WTC11 (cell line): ENCODE measurements around the gene GAR1. TPM values are rescaled to one million over a fixed set of nuclear protein-coding genes. Genes with fewer than 3 reads are reported as not detected.

Source experiments
- ATAC-seq: fragments of 200-7000 bp; cut with Tn5 transposase; 2 replicates; pipeline ENCODE4 v1.10.0; 2021; ENCODE audit warnings: mild to moderate bottlenecking, moderate library complexity
- CTCF ChIA-PET: fragments of 300-600 bp; sonication (Branson Sonifier 250); formaldehyde crosslinking; loops from one replicate; lab custom pipeline; 2021; ENCODE audit warnings: antibody characterized with exemption; lab: Charles Lee
- POLR2A ChIA-PET: fragments of 350-600 bp; sonication (Branson Sonifier 250); formaldehyde crosslinking; loops from one replicate; lab custom pipeline; 2021; ENCODE audit warnings: antibody characterized with exemption; lab: Charles Lee
- DNase-seq: peaks from one replicate; pipeline ENCODE4 v3.0.0; 2021; ENCODE audit warnings: low spot score
- H3K27ac Mint-ChIP-seq: 2 replicates; pipeline ENCODE4 v1.8.0; 2021; ENCODE audit warnings: mixed read lengths
- H3K27me3 Mint-ChIP-seq: 2 replicates; pipeline ENCODE4 v1.8.0; 2021; ENCODE audit warnings: low read depth, mild to moderate bottlenecking, moderate library complexity, mixed read lengths
- H3K36me3 Mint-ChIP-seq: 2 replicates; pipeline ENCODE4 v1.8.0; 2021; ENCODE audit warnings: mixed read lengths
- H3K4me1 Mint-ChIP-seq: 2 replicates; pipeline ENCODE4 v1.8.0; 2022; ENCODE audit warnings: mixed read lengths
- H3K4me3 Mint-ChIP-seq: 2 replicates; pipeline ENCODE4 v1.8.0; 2021; ENCODE audit warnings: mild to moderate bottlenecking, moderate library complexity, mixed read lengths
- H3K9me3 Mint-ChIP-seq: 2 replicates; pipeline ENCODE4 v1.8.0; 2021; ENCODE audit warnings: mixed read lengths
- ELF4 ChIP-seq: sonication (generic); formaldehyde crosslinking; IDR thresholded peaks from 2 replicates; pipeline ENCODE4 v1.8.1; 2022; ENCODE audit warnings: low read depth, mild to moderate bottlenecking, moderate library complexity, missing genetic modification reagents
- GTF2I ChIP-seq: fragments of 250-450 bp; sonication (Bioruptor Pico); conservative IDR thresholded peaks from 2 replicates; pipeline ENCODE4 v1.4.0; 2021; ENCODE audit warnings: mild to moderate bottlenecking
- JUN ChIP-seq: sonication (generic); formaldehyde crosslinking; IDR thresholded peaks from 2 replicates; pipeline ENCODE4 v1.8.0; 2023; ENCODE audit warnings: mild to moderate bottlenecking, missing genetic modification reagents
- NFE2L1 ChIP-seq: sonication (generic); formaldehyde crosslinking; IDR thresholded peaks from 2 replicates; pipeline ENCODE4 v1.8.1; 2023; ENCODE audit warnings: missing genetic modification reagents
- NR2C2 ChIP-seq: sonication (generic); formaldehyde crosslinking; IDR thresholded peaks from 2 replicates; pipeline ENCODE4 v1.8.0; 2022; ENCODE audit warnings: mild to moderate bottlenecking, missing genetic modification reagents
- SOX15 ChIP-seq: fragments of 250-450 bp; sonication (Bioruptor Pico); IDR thresholded peaks from 2 replicates; pipeline ENCODE4 v1.9.0; 2021; ENCODE audit warnings: mild to moderate bottlenecking
- ZNF121 ChIP-seq: sonication (generic); formaldehyde crosslinking; IDR thresholded peaks from 2 replicates; pipeline ENCODE4 v1.8.0; 2023; ENCODE audit warnings: missing genetic modification reagents
- ZNF219 ChIP-seq: sonication (generic); formaldehyde crosslinking; IDR thresholded peaks from 2 replicates; pipeline ENCODE4 v1.8.0; 2023; ENCODE audit warnings: missing genetic modification reagents, mild to moderate bottlenecking, borderline replicate concordance
- ZNF263 ChIP-seq: sonication (generic); formaldehyde crosslinking; IDR thresholded peaks from 2 replicates; pipeline ENCODE4 v1.8.1; 2022; ENCODE audit warnings: low read depth, mild to moderate bottlenecking, moderate library complexity, missing genetic modification reagents
- ZNF416 ChIP-seq: fragments of 250-450 bp; sonication (Bioruptor Pico); IDR thresholded peaks from 2 replicates; pipeline ENCODE4 v1.9.0; 2021; ENCODE audit warnings: mild to moderate bottlenecking, inconsistent platforms
- total RNA-seq: library from RNA; stranded (reverse); gene quantifications from 3 replicates; pipeline ENCODE4 v1.2.3, GENCODE V29; 2021
- TF ChIP-seq, protein P1 (sequence below): fragments of 250-450 bp; sonication (Bioruptor Pico); conservative IDR thresholded peaks from 2 replicates; pipeline ENCODE4 v1.9.0; 2021; ENCODE audit warnings: mild to moderate bottlenecking
- TF ChIP-seq, protein P2 (sequence below): sonication (generic); formaldehyde crosslinking; conservative IDR thresholded peaks from 2 replicates; pipeline ENCODE4 v1.8.1; 2022; ENCODE audit warnings: mild to moderate bottlenecking, missing genetic modification reagents
- TF ChIP-seq, protein P3 (sequence below): sonication (generic); formaldehyde crosslinking; IDR thresholded peaks from 2 replicates; pipeline ENCODE4 v1.8.1; 2022; ENCODE audit warnings: mild to moderate bottlenecking, moderate library complexity, missing genetic modification reagents
- TF ChIP-seq, protein P4 (sequence below): fragments of 250-450 bp; sonication (Bioruptor Pico); IDR thresholded peaks from 2 replicates; pipeline ENCODE4 v2.1.2; 2022; ENCODE audit warnings: mild to moderate bottlenecking, moderate library complexity
- TF ChIP-seq, protein P5 (sequence below): sonication (generic); formaldehyde crosslinking; IDR thresholded peaks from 2 replicates; pipeline ENCODE4 v1.8.0; 2023; ENCODE audit warnings: missing genetic modification reagents, mild to moderate bottlenecking, borderline replicate concordance
- TF ChIP-seq, protein P6 (sequence below): sonication (generic); formaldehyde crosslinking; IDR thresholded peaks from 2 replicates; pipeline ENCODE4 v1.8.1; 2023; ENCODE audit warnings: mild to moderate bottlenecking, missing genetic modification reagents, moderate library complexity

GAR1 gene
- total RNA-seq, 1 experiment from 2014 or later = 32.3 TPM

DNA sequence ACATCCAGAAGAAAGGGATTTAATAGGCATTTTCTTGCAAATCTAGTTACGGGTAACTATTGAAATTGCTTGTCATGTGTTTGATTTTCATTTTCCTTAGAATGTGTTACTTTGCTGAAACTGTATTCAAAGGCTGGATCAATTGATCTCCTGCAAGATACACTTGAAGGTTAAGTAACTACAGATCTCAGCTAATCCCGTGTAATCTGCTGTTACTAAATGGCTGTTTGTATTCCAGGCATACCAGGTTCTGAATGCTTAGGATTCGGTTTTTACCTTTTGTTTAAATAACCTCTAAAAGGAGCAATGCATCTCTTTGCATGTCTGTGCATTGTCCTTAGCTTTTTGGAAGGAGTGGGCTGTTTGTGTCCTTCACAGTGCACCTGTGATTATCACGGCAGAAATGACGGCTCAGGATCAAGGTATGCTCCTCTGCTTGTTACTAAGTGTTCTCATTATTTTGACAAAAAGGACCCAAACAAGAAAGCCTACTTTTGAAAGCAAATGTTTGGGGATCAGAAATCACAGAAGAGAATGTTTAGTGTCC, 32.4 kb downstream of the GAR1 start, which contains the start of gene LRIT3:
Gene LRIT3, plus strand, starts transcription at position 212 of the 547 bp plus-strand sequence. Its CDS starts 95 bp downstream, at position 307.
- H3K36me3 Mint-ChIP-seq = no peaks in the 10 kb centered on the region
- no peak within 1 kb of the TSS for H3K27ac Mint-ChIP-seq
- no peaks in the 10 kb centered on the region for H3K9me3 Mint-ChIP-seq
- H3K4me3 Mint-ChIP-seq = no peak within 1 kb of the TSS
- H3K4me1 Mint-ChIP-seq = peaks cover 3% of the 10 kb centered on the region; the same call in 1 of the 2 replicates
- TF ChIP-seq NR2C2 (CRISPR knock-in tag) (no peak), ZNF263 (CRISPR knock-in tag) (no peak), ZNF219 (CRISPR knock-in tag) (no peak), ZNF416 (CRISPR knock-in tag) (no peak), JUN (no peak), ELF4 (CRISPR knock-in tag) (no peak), NFE2L1 (CRISPR knock-in tag) (no peak), ZNF121 (CRISPR knock-in tag) (no peak), GTF2I (CRISPR knock-in tag) (no peak), SOX15 (CRISPR knock-in tag) (no peak)
- TF ChIP-seq, protein P1, sequence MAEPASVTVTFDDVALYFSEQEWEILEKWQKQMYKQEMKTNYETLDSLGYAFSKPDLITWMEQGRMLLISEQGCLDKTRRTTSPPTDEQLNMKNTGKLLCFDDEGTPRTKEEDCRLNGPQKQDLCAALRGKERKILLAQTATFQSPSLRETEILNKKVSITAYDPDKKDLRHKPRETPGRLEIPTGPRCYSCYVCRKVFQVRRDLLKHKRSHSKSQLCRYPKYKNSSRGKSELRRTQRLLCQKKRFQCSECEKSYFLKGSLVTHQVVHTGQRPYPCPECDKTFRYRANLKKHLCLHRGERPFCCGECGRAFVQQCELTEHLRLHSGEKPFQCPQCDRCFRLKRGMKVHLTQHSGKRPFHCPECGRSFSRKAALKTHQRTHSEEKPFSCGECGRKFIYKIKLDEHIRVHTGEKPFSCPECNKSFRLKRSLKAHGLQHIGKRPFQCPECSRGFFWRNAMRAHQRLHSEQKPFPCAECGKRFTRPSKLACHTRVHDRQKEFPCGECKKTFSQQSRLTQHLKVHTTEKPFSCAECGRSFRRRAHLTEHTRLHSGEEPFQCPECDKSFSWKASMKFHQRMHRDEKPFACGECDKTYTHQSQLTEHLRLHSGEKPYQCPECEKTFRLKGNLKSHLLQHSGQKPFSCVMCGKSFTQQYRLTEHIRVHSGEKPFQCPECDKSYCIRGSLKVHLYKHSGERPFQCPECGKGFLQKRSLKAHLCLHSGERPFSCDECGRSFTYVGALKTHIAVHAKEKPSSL (CRISPR knock-in tag) = no peak
- TF ChIP-seq, protein P2, sequence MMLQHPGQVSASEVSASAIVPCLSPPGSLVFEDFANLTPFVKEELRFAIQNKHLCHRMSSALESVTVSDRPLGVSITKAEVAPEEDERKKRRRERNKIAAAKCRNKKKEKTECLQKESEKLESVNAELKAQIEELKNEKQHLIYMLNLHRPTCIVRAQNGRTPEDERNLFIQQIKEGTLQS (CRISPR knock-in tag) = no peak
- TF ChIP-seq, protein P3, sequence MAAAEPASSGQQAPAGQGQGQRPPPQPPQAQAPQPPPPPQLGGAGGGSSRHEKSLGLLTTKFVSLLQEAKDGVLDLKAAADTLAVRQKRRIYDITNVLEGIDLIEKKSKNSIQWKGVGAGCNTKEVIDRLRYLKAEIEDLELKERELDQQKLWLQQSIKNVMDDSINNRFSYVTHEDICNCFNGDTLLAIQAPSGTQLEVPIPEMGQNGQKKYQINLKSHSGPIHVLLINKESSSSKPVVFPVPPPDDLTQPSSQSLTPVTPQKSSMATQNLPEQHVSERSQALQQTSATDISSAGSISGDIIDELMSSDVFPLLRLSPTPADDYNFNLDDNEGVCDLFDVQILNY (CRISPR knock-in tag) = no peak
- TF ChIP-seq, protein P4, sequence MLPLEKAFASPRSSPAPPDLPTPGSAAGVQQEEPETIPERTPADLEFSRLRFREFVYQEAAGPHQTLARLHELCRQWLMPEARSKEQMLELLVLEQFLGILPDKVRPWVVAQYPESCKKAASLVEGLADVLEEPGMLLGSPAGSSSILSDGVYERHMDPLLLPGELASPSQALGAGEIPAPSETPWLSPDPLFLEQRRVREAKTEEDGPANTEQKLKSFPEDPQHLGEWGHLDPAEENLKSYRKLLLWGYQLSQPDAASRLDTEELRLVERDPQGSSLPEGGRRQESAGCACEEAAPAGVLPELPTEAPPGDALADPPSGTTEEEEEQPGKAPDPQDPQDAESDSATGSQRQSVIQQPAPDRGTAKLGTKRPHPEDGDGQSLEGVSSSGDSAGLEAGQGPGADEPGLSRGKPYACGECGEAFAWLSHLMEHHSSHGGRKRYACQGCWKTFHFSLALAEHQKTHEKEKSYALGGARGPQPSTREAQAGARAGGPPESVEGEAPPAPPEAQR (CRISPR knock-in tag) = no peak
- TF ChIP-seq, protein P5, sequence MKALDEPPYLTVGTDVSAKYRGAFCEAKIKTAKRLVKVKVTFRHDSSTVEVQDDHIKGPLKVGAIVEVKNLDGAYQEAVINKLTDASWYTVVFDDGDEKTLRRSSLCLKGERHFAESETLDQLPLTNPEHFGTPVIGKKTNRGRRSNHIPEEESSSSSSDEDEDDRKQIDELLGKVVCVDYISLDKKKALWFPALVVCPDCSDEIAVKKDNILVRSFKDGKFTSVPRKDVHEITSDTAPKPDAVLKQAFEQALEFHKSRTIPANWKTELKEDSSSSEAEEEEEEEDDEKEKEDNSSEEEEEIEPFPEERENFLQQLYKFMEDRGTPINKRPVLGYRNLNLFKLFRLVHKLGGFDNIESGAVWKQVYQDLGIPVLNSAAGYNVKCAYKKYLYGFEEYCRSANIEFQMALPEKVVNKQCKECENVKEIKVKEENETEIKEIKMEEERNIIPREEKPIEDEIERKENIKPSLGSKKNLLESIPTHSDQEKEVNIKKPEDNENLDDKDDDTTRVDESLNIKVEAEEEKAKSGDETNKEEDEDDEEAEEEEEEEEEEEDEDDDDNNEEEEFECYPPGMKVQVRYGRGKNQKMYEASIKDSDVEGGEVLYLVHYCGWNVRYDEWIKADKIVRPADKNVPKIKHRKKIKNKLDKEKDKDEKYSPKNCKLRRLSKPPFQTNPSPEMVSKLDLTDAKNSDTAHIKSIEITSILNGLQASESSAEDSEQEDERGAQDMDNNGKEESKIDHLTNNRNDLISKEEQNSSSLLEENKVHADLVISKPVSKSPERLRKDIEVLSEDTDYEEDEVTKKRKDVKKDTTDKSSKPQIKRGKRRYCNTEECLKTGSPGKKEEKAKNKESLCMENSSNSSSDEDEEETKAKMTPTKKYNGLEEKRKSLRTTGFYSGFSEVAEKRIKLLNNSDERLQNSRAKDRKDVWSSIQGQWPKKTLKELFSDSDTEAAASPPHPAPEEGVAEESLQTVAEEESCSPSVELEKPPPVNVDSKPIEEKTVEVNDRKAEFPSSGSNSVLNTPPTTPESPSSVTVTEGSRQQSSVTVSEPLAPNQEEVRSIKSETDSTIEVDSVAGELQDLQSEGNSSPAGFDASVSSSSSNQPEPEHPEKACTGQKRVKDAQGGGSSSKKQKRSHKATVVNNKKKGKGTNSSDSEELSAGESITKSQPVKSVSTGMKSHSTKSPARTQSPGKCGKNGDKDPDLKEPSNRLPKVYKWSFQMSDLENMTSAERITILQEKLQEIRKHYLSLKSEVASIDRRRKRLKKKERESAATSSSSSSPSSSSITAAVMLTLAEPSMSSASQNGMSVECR (CRISPR knock-in tag) = no peak
- TF ChIP-seq, protein P6, sequence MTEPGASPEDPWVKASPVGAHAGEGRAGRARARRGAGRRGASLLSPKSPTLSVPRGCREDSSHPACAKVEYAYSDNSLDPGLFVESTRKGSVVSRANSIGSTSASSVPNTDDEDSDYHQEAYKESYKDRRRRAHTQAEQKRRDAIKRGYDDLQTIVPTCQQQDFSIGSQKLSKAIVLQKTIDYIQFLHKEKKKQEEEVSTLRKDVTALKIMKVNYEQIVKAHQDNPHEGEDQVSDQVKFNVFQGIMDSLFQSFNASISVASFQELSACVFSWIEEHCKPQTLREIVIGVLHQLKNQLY = no peak
- ChIA-PET POLR2A (no interaction called here), CTCF (no interaction called here)
- no peaks in the 10 kb centered on the region for H3K27me3 Mint-ChIP-seq
- no peak for DNase-seq
- ATAC-seq = no peak
